ENCODE results near the gene INVS.
"Not testable (repeated sequence)": the region's sequence is repeated elsewhere in the genome, so short reads cannot be mapped to it uniquely, and the experiment has no call there.

The INVS gene

DNA sequence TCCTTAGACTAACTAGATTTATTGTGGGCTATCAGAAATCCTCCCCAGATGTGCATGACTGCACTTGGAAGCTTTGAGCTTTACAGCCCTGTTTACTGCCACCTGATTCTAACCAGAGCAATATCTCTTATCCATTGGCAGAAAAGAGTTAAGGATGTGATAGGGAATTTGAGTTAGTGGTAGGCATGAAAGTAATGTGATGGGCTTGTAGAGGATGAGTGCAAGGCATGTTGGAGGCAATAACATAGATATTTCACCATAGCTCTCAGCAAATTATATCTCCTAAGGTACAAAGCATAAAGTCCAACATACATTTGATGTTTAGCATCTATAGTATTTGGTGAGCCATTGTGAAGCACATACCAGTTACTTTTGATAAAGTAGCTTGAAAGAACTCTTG, 103.8 kb downstream of the INVS start:
- no peak for DNase-seq

- DNase-seq = peak; percentile 34
These were observed 105.8 kb downstream of the INVS start for GRCh38 chr9:100204796-100205195.

GRCh38 chr9:100206899-100207298, 107.9 kb downstream of the INVS start:
- no peak for DNase-seq

- DNase-seq = no peak
These were observed 109.6 kb downstream of the INVS start for GRCh38 chr9:100208673-100209072.

GRCh38 chr9:100211476-100211875, 112.4 kb downstream of the INVS start:
- no peak for DNase-seq

- no peak for DNase-seq
These were observed 114.9 kb downstream of the INVS start for GRCh38 chr9:100213730-100214477.

- peak; percentile 19 for DNase-seq
These were observed 117.2 kb downstream of the INVS start for GRCh38 chr9:100216178-100216787.

- DNase-seq = no peak
These were observed 118.5 kb downstream of the INVS start for GRCh38 chr9:100217536-100217935.

GRCh38 chr9:100219347-100219746, 120.3 kb downstream of the INVS start:
- no peak for DNase-seq

- DNase-seq = no peak
These were observed 121.9 kb downstream of the INVS start for GRCh38 chr9:100220936-100221335.

GRCh38 chr9:100221538-100221937, 122.5 kb downstream of the INVS start:
- DNase-seq = no peak

DNA sequence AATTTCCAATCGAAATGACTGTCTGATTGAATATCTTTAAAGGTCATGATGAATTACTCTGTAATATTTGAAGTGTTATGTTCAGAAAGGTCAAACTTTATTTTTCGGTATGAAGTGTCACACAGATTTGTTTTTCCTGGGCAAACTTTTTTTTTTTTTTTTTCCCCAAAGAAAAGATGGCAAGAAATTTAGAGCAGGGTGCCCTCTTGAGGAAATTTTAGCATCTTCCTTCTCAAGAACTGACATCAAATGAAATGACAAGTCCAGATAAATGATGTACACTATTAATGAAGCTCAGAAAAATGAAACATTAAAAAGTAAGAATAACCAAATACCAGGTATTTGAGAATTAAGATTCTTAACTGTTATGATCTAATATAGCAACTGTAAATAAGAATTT, 123.6 kb downstream of the INVS start:
- no peak for DNase-seq

DNA sequence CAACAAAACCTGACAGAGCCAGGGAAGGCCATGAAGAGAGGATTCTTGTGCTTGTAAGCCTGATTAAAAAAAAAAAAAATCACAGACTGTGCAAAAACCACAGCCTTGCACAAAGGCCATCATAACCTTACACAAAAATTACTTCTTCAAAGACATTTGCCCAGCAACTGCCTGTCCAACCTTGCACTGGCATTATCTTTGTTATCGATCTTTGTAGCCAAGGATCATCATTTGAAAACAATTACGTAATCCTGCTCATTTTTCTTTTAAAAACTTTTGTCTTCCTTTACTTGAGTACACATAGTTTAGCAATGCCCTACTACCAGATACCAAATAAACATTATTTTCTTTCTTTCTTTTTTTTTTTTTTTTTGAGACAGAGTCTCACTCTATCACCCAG, 128.6 kb downstream of the INVS start:
- no peak for DNase-seq

DNA sequence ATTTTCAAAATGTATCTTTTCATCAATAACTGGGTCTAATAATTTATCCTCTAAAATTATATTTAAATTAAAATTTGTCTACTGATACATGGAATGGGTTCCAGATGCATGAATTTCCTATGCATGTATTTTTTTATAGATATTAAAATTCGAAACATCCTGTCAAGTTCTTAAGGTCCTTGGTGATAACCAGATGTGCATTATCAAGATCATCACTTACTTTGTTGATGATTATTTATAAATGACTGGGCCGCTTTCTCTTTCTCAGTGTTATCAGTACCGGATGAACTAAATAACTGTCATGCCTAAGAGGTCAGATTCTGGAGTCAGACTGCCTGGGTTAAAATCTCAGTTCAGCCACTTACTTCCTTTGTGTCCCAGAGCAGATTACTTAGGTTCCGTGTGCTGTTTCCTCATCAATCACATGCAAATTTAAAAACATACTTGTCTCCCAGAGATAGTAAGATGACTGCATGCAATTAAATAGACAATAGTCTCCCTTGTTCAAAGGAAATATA, 129.4 kb downstream of the INVS start:
- no peak for DNase-seq

- DNase-seq = no peak
These were observed 130.1 kb downstream of the INVS start for GRCh38 chr9:100229136-100229535.

- no peak for DNase-seq
These were observed 130.5 kb downstream of the INVS start for GRCh38 chr9:100229561-100229960.

DNA sequence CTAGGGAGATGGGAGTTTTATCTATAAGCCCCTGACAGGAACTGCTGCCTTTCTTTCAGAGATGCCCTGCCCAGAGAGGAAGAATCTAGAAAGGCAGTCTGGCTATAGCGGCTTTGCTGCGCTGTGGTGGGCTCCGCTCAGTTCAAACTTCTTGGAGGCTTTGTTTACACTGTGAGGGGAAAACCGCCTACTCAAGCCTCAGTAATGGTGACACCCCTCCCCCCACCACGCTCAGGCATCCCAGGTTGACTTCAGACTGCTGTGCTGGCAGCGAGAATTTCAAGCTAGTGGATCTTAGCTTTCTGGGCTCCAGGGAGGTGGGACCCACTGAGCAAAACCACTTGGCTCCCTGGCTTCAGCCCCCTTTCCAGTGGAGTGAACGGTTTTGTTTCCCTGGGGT, 137.9 kb downstream of the INVS start:
- DNase-seq = not testable (repeated sequence)

- DNase-seq = no peak
These were observed 141.5 kb downstream of the INVS start for GRCh38 chr9:100240512-100240911.

- DNase-seq = no peak
These were observed 168.2 kb downstream of the INVS start for GRCh38 chr9:100267211-100267610.

DNA sequence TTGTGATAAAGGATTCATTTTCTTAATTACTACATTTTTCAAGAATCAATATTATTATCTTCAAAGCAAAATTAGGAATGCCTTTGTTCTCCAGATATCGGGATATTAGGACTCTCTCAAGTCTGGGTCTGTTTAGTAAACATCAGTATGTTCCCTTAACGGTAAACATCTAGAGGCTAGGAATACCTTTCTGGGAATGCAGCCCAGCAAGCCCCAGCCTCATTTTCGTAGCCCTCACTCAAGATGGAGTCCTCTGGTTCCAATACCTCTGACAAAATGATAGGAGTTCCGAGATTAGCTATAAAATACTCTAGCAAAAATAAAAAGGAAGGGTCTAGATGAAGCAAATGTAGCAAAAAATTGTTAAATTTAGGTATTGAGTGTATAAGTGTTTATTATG, 169.2 kb downstream of the INVS start:
- DNase-seq = no peak

DNA sequence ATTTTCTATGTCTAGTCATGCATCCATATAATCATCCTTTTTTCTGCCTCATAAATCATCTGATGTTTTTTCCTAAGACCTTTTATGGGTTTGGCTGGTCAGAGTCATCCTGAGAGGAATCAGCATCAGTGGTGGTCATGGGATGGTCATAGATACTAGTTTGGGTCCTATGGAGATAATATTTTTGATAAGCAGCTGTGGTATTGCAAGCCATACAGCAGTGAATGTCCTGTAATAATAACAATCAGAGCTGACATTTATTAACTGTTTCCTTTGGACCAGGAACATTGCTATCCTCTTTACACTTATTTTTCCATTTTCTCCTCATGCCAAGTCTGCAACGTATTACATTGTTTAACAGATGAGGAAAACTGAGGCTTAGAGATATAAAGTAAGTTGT, 170.6 kb downstream of the INVS start:
- no peak for DNase-seq

GRCh38 chr9:100277166-100277979, 178.3 kb downstream of the INVS start:
- no peak for DNase-seq

GRCh38 chr9:100281066-100281465, 182.0 kb downstream of the INVS start:
- DNase-seq = no peak

All from NCI-H2227 treated with DMSO at 0.1 percent for 48 hours (cell line).